Endothelial cell of umbilical vein (primary cell): Measurements from ENCODE around the gene TMEM217. TPM values are rescaled to one million over a fixed set of nuclear protein-coding genes. Genes with fewer than 3 reads are reported as not detected.

ENCODE experiments used
- BruUV-seq: library from RNA; stranded (reverse); fragments of 400-500 nt; replicated peaks from 2 replicates; lab custom pipeline; 2021; lab: Mats Ljungman, UMichigan
- CTCF ChIA-PET: fragments of 300-600, 350-600 bp; sonication (Branson Sonifier 250); formaldehyde crosslinking; loops from one replicate; lab custom pipeline; 2021; ENCODE audit warnings: antibody characterized with exemption, inconsistent platforms; lab: Charles Lee
- POLR2A ChIA-PET: fragments of 300-600, 350-600 bp; sonication (Branson Sonifier 250); formaldehyde crosslinking; loops from one replicate; lab custom pipeline; 2021; ENCODE audit warnings: antibody characterized with exemption, inconsistent platforms; lab: Charles Lee
- DNase-seq: peaks from one replicate; pipeline ENCODE4 v3.0.0-alpha.2; 2011; ENCODE audit warnings: low read depth, low spot score
- FAIRE-seq: peaks from 2 replicates; lab custom pipeline; 2011; peaks lifted over from hg19 to GRCh38; lab: Jason Lieb, UNC
- H2AFZ ChIP-seq: 2 replicates; pipeline ENCODE4 v1.6.0; 2012; ENCODE audit warnings: low read depth, low read length, control low read depth, inconsistent platforms
- H3K27ac ChIP-seq: 2 replicates; pipeline ENCODE4 v1.5.1; 2011; ENCODE audit warnings: low read depth, mild to moderate bottlenecking, control low read depth, low read length, moderate library complexity; ENCODE audit not compliant: insufficient read depth
- H3K27me3 ChIP-seq, 2 experiments: 2 replicates each; pipeline versions ENCODE4 v1.6.0 to v1.6.1; 2011; ENCODE audit warnings: low read length in 2 of 2, mixed read lengths in 1 of 2; ENCODE audit not compliant: control insufficient read depth in 2 of 2, insufficient read depth in 2 of 2
- H3K36me3 ChIP-seq, 2 experiments: 2 replicates in 1 of 2; 3 replicates in 1 of 2; pipeline ENCODE4 v1.5.1; 2011; ENCODE audit warnings: low read length in 2 of 2, mild to moderate bottlenecking in 1 of 2, moderate library complexity in 1 of 2; ENCODE audit not compliant: control insufficient read depth in 2 of 2, insufficient read depth in 2 of 2; ENCODE audit errors: extremely low read depth in 1 of 2
- H3K4me1 ChIP-seq: 3 replicates; pipeline ENCODE4 v1.5.1; 2011; ENCODE audit warnings: mild to moderate bottlenecking, low read length; ENCODE audit not compliant: control insufficient read depth, insufficient read depth; ENCODE audit errors: extremely low read depth
- H3K4me2 ChIP-seq: 2 replicates; pipeline ENCODE4 v1.6.1; 2011; ENCODE audit warnings: low read length, control low read depth, mixed read lengths; ENCODE audit not compliant: insufficient read depth
- H3K4me3 ChIP-seq, 3 experiments: fragments of 200-600 bp in 1 of 3; sonication (generic), shearing (Covaris generic) in 1 of 3; replicated peaks in 1 of 3; 2 replicates each; pipeline ENCODE4 v1.5.1; 2011 to 2016; ENCODE audit warnings: control low read depth in 3 of 3, low read length in 3 of 3, mild to moderate bottlenecking in 2 of 3, inconsistent platforms in 1 of 3, low read depth in 1 of 3, moderate library complexity in 1 of 3; ENCODE audit not compliant: insufficient read depth in 1 of 3
- H3K79me2 ChIP-seq: 2 replicates; pipeline ENCODE4 v1.6.0; 2012; ENCODE audit warnings: low read length, inconsistent platforms; ENCODE audit not compliant: control insufficient read depth, insufficient read depth
- H3K9ac ChIP-seq: replicated peaks from 2 replicates; pipeline ENCODE3; 2011; ENCODE audit warnings: low read length, control low read depth; ENCODE audit not compliant: insufficient read depth; ENCODE audit errors: extremely low read depth
- H3K9me1 ChIP-seq: replicated peaks from 3 replicates; pipeline ENCODE4 v1.6.0; 2011; ENCODE audit warnings: mild to moderate bottlenecking, low read length; ENCODE audit not compliant: control insufficient read depth, insufficient read depth; ENCODE audit errors: extremely low read depth
- H3K9me3 ChIP-seq: replicated peaks from 2 replicates; pipeline ENCODE4 v1.5.1; 2012; ENCODE audit warnings: low read length, inconsistent platforms; ENCODE audit not compliant: control insufficient read depth, insufficient read depth
- H4K20me1 ChIP-seq: replicated peaks from 2 replicates; pipeline ENCODE3; 2011; ENCODE audit warnings: mild to moderate bottlenecking, low read length; ENCODE audit not compliant: control insufficient read depth, insufficient read depth; ENCODE audit errors: extremely low read depth
- CTCF ChIP-seq, 2 donors: IDR thresholded peaks; 1 replicate in 1 of 2; 2 replicates in 1 of 2; pipeline ENCODE4 v1.5.1; 2011; ENCODE audit warnings: low read length in 2 of 2, mild to moderate bottlenecking in 2 of 2, moderate library complexity in 2 of 2, control low read depth in 1 of 2, inconsistent platforms in 1 of 2, low read depth in 1 of 2; ENCODE audit not compliant: insufficient read depth in 1 of 2; ENCODE audit errors: extremely low read depth in 1 of 2
- EZH2 ChIP-seq: IDR thresholded peaks from 2 replicates; pipeline ENCODE4 v1.6.1; 2012; ENCODE audit warnings: borderline replicate concordance, low read depth, mild to moderate bottlenecking, moderate library complexity, low read length, inconsistent platforms; ENCODE audit not compliant: severe bottlenecking
- FOS ChIP-seq: IDR thresholded peaks from 2 replicates; pipeline ENCODE4 v1.6.1; 2011; ENCODE audit warnings: mild to moderate bottlenecking, low read length, moderate library complexity, borderline replicate concordance; ENCODE audit not compliant: insufficient read depth
- GATA2 ChIP-seq: IDR thresholded peaks from 2 replicates; pipeline ENCODE4 v1.7.0; 2011; ENCODE audit warnings: low read depth, mild to moderate bottlenecking, moderate library complexity, mixed read lengths, low read length; ENCODE audit not compliant: insufficient read length, insufficient read depth
- JUN ChIP-seq: IDR thresholded peaks from 2 replicates; pipeline ENCODE4 v1.6.1; 2011; ENCODE audit warnings: borderline replicate concordance, low read depth; ENCODE audit not compliant: insufficient read length, insufficient read depth
- MAX ChIP-seq: IDR thresholded peaks from 2 replicates; pipeline ENCODE4 v1.6.1; 2011; ENCODE audit not compliant: insufficient read depth, insufficient read length
- MYC ChIP-seq: IDR thresholded peaks from one replicate; pipeline ENCODE4 v1.6.1; 2011; ENCODE audit warnings: mild to moderate bottlenecking, low read depth, low read length
- POLR2A ChIP-seq: IDR thresholded peaks from 2 replicates; pipeline ENCODE4 v1.6.1; 2012; ENCODE audit warnings: low read depth, mild to moderate bottlenecking, control low read depth, low read length
- POLR2AphosphoS5 ChIP-seq: IDR thresholded peaks from 2 replicates; pipeline ENCODE4 v1.6.1; 2012; ENCODE audit warnings: low read depth, mild to moderate bottlenecking, control low read depth, low read length, moderate library complexity; ENCODE audit not compliant: insufficient read depth
- dilution Hi-C: fragments of 300-500 bp; cut with MboI; formaldehyde crosslinking; loops from one replicate; pipeline ENCODE4 v1.15.0; 2019; ENCODE audit warnings: low sequenced_read_pairs; ENCODE audit not compliant: extremely low pct_ligation_motif_present
- intact Hi-C: fragments of 100-400 bp; cut with micrococcal nuclease; formaldehyde crosslinking; loops from one replicate; pipeline ENCODE4 v1.10.0; 2022
- polyA plus RNA-seq, 4 experiments: library from polyadenylated mRNA; depleted of rRNA in 3 of 4; stranded (reverse) in 3 of 4; unstranded in 1 of 4; fragments of >200 nt; gene quantifications; 2 replicates each; pipeline versions ENCODE4 v1.2.1 to v1.2.3, GENCODE V29; 2011 to 2012; ENCODE audit warnings: missing spikeins in 1 of 4
- total RNA-seq: library from RNA; stranded (reverse); gene quantifications from 2 replicates; pipeline ENCODE4 v1.2.3, GENCODE V29; 2021

The TMEM217 gene
- total and polyA plus RNA-seq, 2 donors (not counting 3 experiments of a cell fraction or from before 2014, with no cell fraction given), result 6.8 to 15.8 TPM

- intact Hi-C loops (no loop called here), dilution Hi-C loops (no loop called here)
- Histone ChIP-seq H3K9ac (no peak overlapping the region), H4K20me1 (peaks cover 2% of the 10 kb centered on the region), H3K36me3 (peaks cover 19 to 25% of the 10 kb centered on the region in 2 experiments), H3K27ac (no peak overlapping the region), H3K4me2 (no peak overlapping the region), H3K9me1 (no peaks in the 10 kb centered on the region), H3K27me3 (no peaks in the 10 kb centered on the region), H3K4me3 (no peak overlapping the region), H2AFZ (no peak overlapping the region), H3K79me2 (peaks cover 6% of the 10 kb centered on the region), H3K9me3 (no peaks in the 10 kb centered on the region), H3K4me1 (no peaks in the 10 kb centered on the region)
- ChIA-PET CTCF (interaction anchor here (0.9 to 1.0 kb wide), 2 partner anchors 35 to 70 kb away, joined by 3 read pairs; no protein-coding TSS in a partner anchor), POLR2A (no interaction called here)
- FAIRE-seq (no peak), DNase-seq (no peak)
- no peak for TF ChIP-seq GATA2
- TF ChIP-seq POLR2AphosphoS5, result no peak
- TF ChIP-seq JUN, result no peak
- no peak for TF ChIP-seq POLR2A
- BruUV-seq, result no TSS peak
These were observed 22.4 kb upstream of the TMEM217 start for GRCh38 chr6:37280162-37280887.

DNA sequence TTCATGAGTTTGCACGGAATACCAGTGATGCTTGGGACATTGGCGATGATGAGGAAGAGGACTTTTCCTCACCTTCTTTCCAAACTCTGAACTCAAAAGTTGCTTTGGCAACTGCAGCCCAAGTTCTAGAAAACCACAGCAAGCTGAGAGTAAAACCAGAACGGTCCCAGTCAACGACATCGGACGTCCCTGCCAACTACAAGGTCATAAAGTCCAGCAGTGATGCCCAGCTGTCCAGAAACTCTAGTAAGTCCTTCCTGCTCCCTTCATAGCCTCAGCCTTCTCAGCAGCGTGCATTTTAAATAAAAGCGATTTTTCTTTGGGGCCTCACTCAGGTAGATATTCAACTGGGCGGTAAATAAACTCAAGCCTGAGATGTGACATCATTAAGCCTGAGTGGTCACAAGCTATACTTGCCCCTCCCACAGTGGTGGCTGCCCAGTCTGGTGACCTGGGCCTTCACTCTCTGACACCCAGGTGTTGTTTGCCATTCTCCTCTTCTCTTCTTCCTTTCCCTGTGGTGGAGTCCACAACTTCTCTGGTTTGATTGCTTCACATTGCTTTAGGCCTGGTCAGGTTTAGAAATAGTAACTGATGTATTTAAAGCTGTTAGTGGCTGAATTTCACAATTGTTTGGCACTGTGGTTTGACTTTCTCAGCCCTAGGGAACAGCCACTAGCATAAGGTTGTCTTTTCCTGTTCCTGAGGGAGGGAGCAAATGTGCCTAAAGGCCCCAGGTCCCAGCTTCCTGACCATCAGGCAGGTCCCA is 21.6 kb upstream of the TMEM217 start:
- POLR2A ChIA-PET, result no interaction called here
- Histone ChIP-seq H3K27ac (no peak overlapping the region), H3K4me3 (no peak overlapping the region)

More for the DNA sequence above, 21.6 kb upstream of the TMEM217 start:
- Histone ChIP-seq H3K9me1 (no peaks in the 10 kb centered on the region), H3K36me3 (peaks cover 16 to 21% of the 10 kb centered on the region in 2 experiments), H3K4me1 (no peaks in the 10 kb centered on the region), H2AFZ (no peak overlapping the region), H3K9ac (no peak overlapping the region), H3K9me3 (no peaks in the 10 kb centered on the region), H3K27me3 (no peaks in the 10 kb centered on the region), H3K79me2 (peaks cover 6% of the 10 kb centered on the region), H3K4me2 (no peak overlapping the region), H4K20me1 (peaks cover 2% of the 10 kb centered on the region)
- dilution Hi-C loops, result no loop called here
- no peak for FAIRE-seq
- TF ChIP-seq MYC (no peak), CTCF (IDR thresholded peaks at IDR 0.05; ENCODE audit: extremely low read depth in 1 of 2, insufficient read depth in 1 of 2, low read depth in 1 of 2, low read length in 2 of 2) (no peak), EZH2 (no peak), GATA2 (no peak), JUN (no peak), MAX (no peak), POLR2A (no peak), POLR2AphosphoS5 (no peak), FOS (no peak)
- CTCF ChIA-PET, result interaction anchor here (1.0 kb wide), 1 partner anchor 69 kb away, joined by 3 read pairs; no protein-coding TSS in a partner anchor
- DNase-seq, result no peak
- no TSS peak for BruUV-seq
- intact Hi-C loops, result no loop called here
